DMS79 treated with DMSO at 0.1 percent for 48 hours (cell line): ENCODE data around the gene NTRK3.

ENCODE experiments used
- DNase-seq: peaks from one replicate; lab custom pipeline; 2025; lab: John Stamatoyannopoulos, UW

The NTRK3 gene

GRCh38 chr15:87981969-87982368, 274.6 kb downstream of the NTRK3 start:
- DNase-seq: no peak

GRCh38 chr15:87977907-87978306, 278.6 kb downstream of the NTRK3 start:
- DNase-seq: no peak

GRCh38 chr15:87976552-87976951, 280.0 kb downstream of the NTRK3 start:
- DNase-seq: no peak

GRCh38 chr15:87973501-87974215, 282.9 kb downstream of the NTRK3 start:
- no peak for DNase-seq

- DNase-seq: no peak
These were observed 285.5 kb downstream of the NTRK3 start for GRCh38 chr15:87971076-87971475.

- no peak for DNase-seq
These were observed 288.6 kb downstream of the NTRK3 start for GRCh38 chr15:87967951-87968350.

- no peak for DNase-seq
These were observed 291.2 kb downstream of the NTRK3 start for GRCh38 chr15:87965304-87965703.

GRCh38 chr15:87962428-87962827, 294.1 kb downstream of the NTRK3 start:
- no peak for DNase-seq

- DNase-seq: no peak
These were observed 294.6 kb downstream of the NTRK3 start for GRCh38 chr15:87961851-87962420.

GRCh38 chr15:87959662-87960061, 296.9 kb downstream of the NTRK3 start:
- DNase-seq: no peak

GRCh38 chr15:87959080-87959479, 297.5 kb downstream of the NTRK3 start:
- DNase-seq: no peak

- DNase-seq: no peak
These were observed 301.1 kb downstream of the NTRK3 start for GRCh38 chr15:87955284-87955909.

GRCh38 chr15:87954793-87955192, 301.7 kb downstream of the NTRK3 start:
- no peak for DNase-seq

GRCh38 chr15:87952736-87953287, 303.7 kb downstream of the NTRK3 start:
- no peak for DNase-seq

GRCh38 chr15:87949575-87950223, 306.8 kb downstream of the NTRK3 start:
- DNase-seq: no peak

- DNase-seq: no peak
These were observed 307.4 kb downstream of the NTRK3 start for GRCh38 chr15:87949151-87949574.

- DNase-seq: no peak
These were observed 309.0 kb downstream of the NTRK3 start for GRCh38 chr15:87947560-87947959.

GRCh38 chr15:87945246-87945645, 311.3 kb downstream of the NTRK3 start:
- no peak for DNase-seq

- DNase-seq: no peak
These were observed 311.8 kb downstream of the NTRK3 start for GRCh38 chr15:87944691-87945090.

- no peak for DNase-seq
These were observed 312.5 kb downstream of the NTRK3 start for GRCh38 chr15:87944050-87944449.

GRCh38 chr15:87943626-87944025, 312.9 kb downstream of the NTRK3 start:
- DNase-seq: no peak

GRCh38 chr15:87942316-87942715, 314.2 kb downstream of the NTRK3 start:
- DNase-seq: no peak

- no peak for DNase-seq
These were observed 314.9 kb downstream of the NTRK3 start for GRCh38 chr15:87941606-87942005.
